Keratinocyte (primary cell): ENCODE results near the gene MDN1.

Experiments
- EZH2 ChIP-seq: IDR thresholded peaks from one replicate; pipeline ENCODE4 v1.6.1; 2012; ENCODE audit warnings: inconsistent platforms, mild to moderate bottlenecking, low read length, moderate library complexity
- TF ChIP-seq, protein P1 (sequence below), 3 experiments: IDR thresholded peaks in 1 of 3; conservative IDR thresholded peaks in 1 of 3; optimal IDR thresholded peaks in 1 of 3; 2 replicates in 2 of 3; 3 replicates in 1 of 3; pipeline versions ENCODE3 to v1.5.1; 2011; ENCODE audit warnings: low read length in 3 of 3, mild to moderate bottlenecking in 3 of 3, moderate library complexity in 2 of 3, control low read depth in 1 of 3, inconsistent platforms in 1 of 3; ENCODE audit not compliant: insufficient read depth in 2 of 3; ENCODE audit errors: extremely low read depth in 1 of 3

DNA sequence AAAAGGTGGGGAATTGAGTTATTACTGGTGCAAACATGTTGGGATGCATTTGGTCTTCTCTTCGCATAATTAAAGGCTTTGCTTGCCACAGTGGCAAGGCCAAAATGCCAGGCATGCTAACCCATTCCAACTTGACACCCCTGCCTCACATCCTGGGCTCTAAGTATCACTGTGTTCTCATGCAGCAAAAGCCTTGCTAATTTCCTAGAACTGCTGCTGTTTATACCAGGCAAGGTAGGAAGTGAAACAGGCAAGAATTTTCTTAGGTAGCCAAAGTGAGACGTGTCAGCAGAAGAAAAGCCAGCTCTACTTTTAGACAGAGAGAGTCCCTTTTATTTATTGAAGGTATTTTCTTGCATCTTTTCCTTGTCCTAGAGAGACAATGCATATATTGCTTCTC, 222.2 kb downstream of the MDN1 start:
- TF ChIP-seq, protein P1, sequence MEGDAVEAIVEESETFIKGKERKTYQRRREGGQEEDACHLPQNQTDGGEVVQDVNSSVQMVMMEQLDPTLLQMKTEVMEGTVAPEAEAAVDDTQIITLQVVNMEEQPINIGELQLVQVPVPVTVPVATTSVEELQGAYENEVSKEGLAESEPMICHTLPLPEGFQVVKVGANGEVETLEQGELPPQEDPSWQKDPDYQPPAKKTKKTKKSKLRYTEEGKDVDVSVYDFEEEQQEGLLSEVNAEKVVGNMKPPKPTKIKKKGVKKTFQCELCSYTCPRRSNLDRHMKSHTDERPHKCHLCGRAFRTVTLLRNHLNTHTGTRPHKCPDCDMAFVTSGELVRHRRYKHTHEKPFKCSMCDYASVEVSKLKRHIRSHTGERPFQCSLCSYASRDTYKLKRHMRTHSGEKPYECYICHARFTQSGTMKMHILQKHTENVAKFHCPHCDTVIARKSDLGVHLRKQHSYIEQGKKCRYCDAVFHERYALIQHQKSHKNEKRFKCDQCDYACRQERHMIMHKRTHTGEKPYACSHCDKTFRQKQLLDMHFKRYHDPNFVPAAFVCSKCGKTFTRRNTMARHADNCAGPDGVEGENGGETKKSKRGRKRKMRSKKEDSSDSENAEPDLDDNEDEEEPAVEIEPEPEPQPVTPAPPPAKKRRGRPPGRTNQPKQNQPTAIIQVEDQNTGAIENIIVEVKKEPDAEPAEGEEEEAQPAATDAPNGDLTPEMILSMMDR (optimal IDR thresholded peaks at IDR 0.05 in 1 of 3, IDR thresholded peaks at IDR 0.05 in 1 of 3, conservative IDR thresholded peaks at IDR 0.05 in 1 of 3; ENCODE audit: extremely low read depth in 1 of 3, insufficient read depth in 2 of 3, low read length in 3 of 3) = no peak
- TF ChIP-seq EZH2 = no peak
